GM23338 (cell line): ENCODE results near the gene EIF3F. TPM values are rescaled to one million over a fixed set of nuclear protein-coding genes. Genes with fewer than 3 reads are reported as not detected.

Experiments used
- ATAC-seq: fragments of 200-7000 bp; cut with Tn5 transposase; 3 replicates; pipeline ENCODE4 v1.9.1; 2020
- DNase-seq: peaks from one replicate; pipeline ENCODE4 v3.0.0-alpha.2; 2015; ENCODE audit warnings: low spot score
- H2AFZ ChIP-seq: fragments of 200-600 bp; sonication (generic); 2 replicates; pipeline ENCODE4 v1.8.0; 2016; ENCODE audit warnings: antibody characterized with exemption, mild to moderate bottlenecking, moderate library complexity
- H3F3A ChIP-seq: fragments of 200-600 bp; sonication (generic); replicated peaks from 2 replicates; pipeline ENCODE4 v1.8.0; 2017; ENCODE audit warnings: antibody characterized with exemption, mixed run types, low read depth
- H3K27ac ChIP-seq: fragments of 200-600 bp; sonication (generic); 2 replicates; pipeline ENCODE4 v1.6.1; 2016; ENCODE audit warnings: low read depth
- H3K27me3 ChIP-seq: fragments of 200-600 bp; sonication (generic); 2 replicates; pipeline ENCODE4 v1.8.0; 2016; ENCODE audit warnings: mild to moderate bottlenecking, mixed run types, moderate library complexity; ENCODE audit not compliant: insufficient read depth
- H3K36me3 ChIP-seq: fragments of 200-600 bp; sonication (generic); 2 replicates; pipeline ENCODE4 v1.8.0; 2016; ENCODE audit warnings: mild to moderate bottlenecking; ENCODE audit not compliant: insufficient read depth
- H3K4me1 ChIP-seq: fragments of 200-600 bp; sonication (generic); 2 replicates; pipeline ENCODE4 v1.8.0; 2016; ENCODE audit warnings: mild to moderate bottlenecking, moderate library complexity; ENCODE audit not compliant: insufficient read depth
- H3K4me2 ChIP-seq: fragments of 200-600 bp; sonication (generic); 2 replicates; pipeline ENCODE4 v1.7.1; 2017; ENCODE audit warnings: mixed run types
- H3K4me3 ChIP-seq: fragments of 200-600 bp; sonication (generic); 2 replicates; pipeline ENCODE4 v1.6.1; 2016; ENCODE audit warnings: mixed run types
- H3K79me2 ChIP-seq: fragments of 200-600 bp; sonication (generic); replicated peaks from 2 replicates; pipeline ENCODE4 v1.8.0; 2017; ENCODE audit warnings: mild to moderate bottlenecking; ENCODE audit not compliant: insufficient read depth
- H3K9me2 ChIP-seq: fragments of 200-600 bp; sonication (generic); 2 replicates; pipeline ENCODE4 v1.8.0; 2017; ENCODE audit not compliant: insufficient read depth
- H4K20me1 ChIP-seq: fragments of 200-600 bp; sonication (generic); replicated peaks from 2 replicates; pipeline ENCODE4 v1.8.0; 2017; ENCODE audit warnings: mild to moderate bottlenecking; ENCODE audit not compliant: insufficient read depth
- H3K27ac Mint-ChIP-seq: 2 replicates; pipeline ENCODE4 v1.8.0; 2020; ENCODE audit warnings: inconsistent platforms, mild to moderate bottlenecking, moderate library complexity, mixed read lengths
- H3K27me3 Mint-ChIP-seq: 3 replicates; pipeline ENCODE4 v1.8.0; 2022; ENCODE audit warnings: low read depth, mild to moderate bottlenecking, moderate library complexity, mixed read lengths, inconsistent platforms; ENCODE audit not compliant: insufficient read depth, poor library complexity
- H3K36me3 Mint-ChIP-seq: 3 replicates; pipeline ENCODE4 v1.8.0; 2021; ENCODE audit warnings: low read depth, mild to moderate bottlenecking, inconsistent platforms, moderate library complexity, mixed read lengths
- H3K4me1 Mint-ChIP-seq: 3 replicates; pipeline ENCODE4 v1.8.0; 2020; ENCODE audit warnings: mild to moderate bottlenecking, inconsistent platforms, mixed read lengths
- H3K4me3 Mint-ChIP-seq: 3 replicates; pipeline ENCODE4 v1.8.0; 2021; ENCODE audit warnings: moderate library complexity, mild to moderate bottlenecking, inconsistent platforms, mixed read lengths
- H3K9me3 Mint-ChIP-seq: 3 replicates; pipeline ENCODE4 v1.8.0; 2020; ENCODE audit warnings: moderate library complexity, mild to moderate bottlenecking, inconsistent platforms, mixed read lengths
- CREB1 ChIP-seq: fragments of 250-450 bp; sonication (Bioruptor Pico); IDR thresholded peaks from 2 replicates; pipeline ENCODE4 v1.5.0; 2020; ENCODE audit warnings: low read depth, mild to moderate bottlenecking, moderate library complexity
- EZH2phosphoT487 ChIP-seq: fragments of 200-600 bp; sonication (generic); IDR thresholded peaks from one replicate; pipeline ENCODE4 v1.8.1; 2018; ENCODE audit warnings: antibody characterized with exemption; ENCODE audit not compliant: unreplicated experiment
- NANOG ChIP-seq: IDR thresholded peaks from 2 replicates; pipeline ENCODE4 v1.6.1; 2016; ENCODE audit warnings: antibody characterized with exemption, borderline replicate concordance
- POLR2AphosphoS5 ChIP-seq: IDR thresholded peaks from 2 replicates; pipeline ENCODE4 v1.6.1; 2016; ENCODE audit warnings: antibody characterized with exemption, low read depth
- ZNF114 ChIP-seq: fragments of 250-450 bp; sonication (Bioruptor Pico); IDR thresholded peaks from 2 replicates; pipeline ENCODE4 v1.5.0; 2020; ENCODE audit warnings: mild to moderate bottlenecking, moderate library complexity
- ZNF462 ChIP-seq: fragments of 250-450 bp; sonication (Bioruptor Pico); IDR thresholded peaks from 2 replicates; pipeline ENCODE4 v1.5.0; 2020; ENCODE audit warnings: mild to moderate bottlenecking, moderate library complexity
- polyA plus RNA-seq: library from polyadenylated mRNA; unstranded; fragments of >200 nt; fragmentation: Nextera tagmentation; extraction: Ambion mirVana; gene quantifications from 2 replicates; pipeline ENCODE4 v1.2.1, GENCODE V29; 2016
- total RNA-seq: library from RNA; depleted of rRNA; stranded (reverse); fragments of >200 nt; shearing (Covaris generic); gene quantifications from 2 replicates; pipeline ENCODE4 v1.2.3, GENCODE V29; 2014

The EIF3F gene
- total and polyA plus RNA-seq, 2 experiments from 2014 or later, result 237 to 555 TPM

- H3K4me2 ChIP-seq, result peak overlapping the region; percentile 77
These were observed 18.5 kb upstream of the EIF3F start for GRCh38 chr11:7968686-7969085.

GRCh38 chr11:7969756-7970646 lies 17.1 kb upstream of the EIF3F start:
- peaks cover 4% of the 10 kb centered on the region; the same call in 1 of the 3 replicates for H3K36me3 Mint-ChIP-seq
- 0 out of 2 replicates have a peak, but pooled peaks cover 3% of the 10 kb centered on the region for H3F3A ChIP-seq
- peak overlapping the region; percentile 42 for H3K4me3 Mint-ChIP-seq
- H3K27me3 Mint-ChIP-seq, result peaks cover 6% of the 10 kb centered on the region
- peak; percentile 73 for TF ChIP-seq POLR2AphosphoS5
- TF ChIP-seq CREB1, result peak; percentile 25; the same call in 1 of the 2 replicates
- 0 out of 2 replicates have a peak, but pooled peaks have one; percentile 67 for TF ChIP-seq ZNF114
- peak; percentile 64 for TF ChIP-seq ZNF462 (CRISPR knock-in tag)
- no peak for TF ChIP-seq NANOG
- peak overlapping the region; percentile 77 for H3K4me2 ChIP-seq
- DNase-seq (peak; percentile 64), ATAC-seq (peak; percentile 85)
- no peaks in the 10 kb centered on the region for H3K36me3 ChIP-seq
- H2AFZ ChIP-seq, result no peak overlapping the region
- no peaks in the 10 kb centered on the region for H3K27me3 ChIP-seq
- H3K4me1 ChIP-seq, result peaks cover 37% of the 10 kb centered on the region
- H3K79me2 ChIP-seq, result peaks cover 17% of the 10 kb centered on the region
- peaks cover 40% of the 10 kb centered on the region for H3K4me1 Mint-ChIP-seq
- no peaks in the 10 kb centered on the region for H3K9me3 Mint-ChIP-seq
- H4K20me1 ChIP-seq, result no peaks in the 10 kb centered on the region
- H3K27ac ChIP-seq, result peak overlapping the region; percentile 92
- peaks cover 8% of the 10 kb centered on the region for H3K9me2 ChIP-seq
- H3K4me3 ChIP-seq, result peak overlapping the region; percentile 47
- H3K27ac Mint-ChIP-seq, result peak overlapping the region; percentile 87

More at GRCh38 chr11:7968686-7969085, 18.5 kb upstream of the EIF3F start:
- H3K4me3 ChIP-seq, result peak overlapping the region; percentile 47
- no peak for TF ChIP-seq POLR2AphosphoS5
- TF ChIP-seq EZH2phosphoT487, result no peak
- no peak overlapping the region for H2AFZ ChIP-seq
- 0 out of 2 replicates have a peak overlapping the region, but pooled peaks have one; percentile 24 for H3K27ac Mint-ChIP-seq
- H4K20me1 ChIP-seq, result no peaks in the 10 kb centered on the region
- peaks cover 44% of the 10 kb centered on the region for H3K4me1 ChIP-seq
- 0 out of 2 replicates have a peak, but pooled peaks cover 3% of the 10 kb centered on the region for H3F3A ChIP-seq
- no peaks in the 10 kb centered on the region for H3K27me3 ChIP-seq
- no peaks in the 10 kb centered on the region for H3K9me3 Mint-ChIP-seq
- H3K36me3 ChIP-seq, result no peaks in the 10 kb centered on the region
- peaks cover 17% of the 10 kb centered on the region for H3K79me2 ChIP-seq
- peaks cover 8% of the 10 kb centered on the region for H3K9me2 ChIP-seq
- H3K36me3 Mint-ChIP-seq, result peaks cover 4% of the 10 kb centered on the region; the same call in 1 of the 3 replicates
- no peak for ATAC-seq
- H3K4me1 Mint-ChIP-seq, result peaks cover 41% of the 10 kb centered on the region
- no peak for DNase-seq
- H3K4me3 Mint-ChIP-seq, result peak overlapping the region; percentile 42; the same call in 1 of the 3 replicates
- peaks cover 6% of the 10 kb centered on the region for H3K27me3 Mint-ChIP-seq
- no peak overlapping the region for H3K27ac ChIP-seq
